Spleen (tissue), 11 donors: ENCODE data around the gene FHIP1A. TPM values are rescaled to one million over a fixed set of nuclear protein-coding genes. Genes with fewer than 3 reads are reported as not detected.

Source experiments
- DNase-seq: peaks from one replicate; pipeline ENCODE4 v3.0.0-alpha.2; 2020
- H3K27ac ChIP-seq, 8 donors: fragments of 200-600 bp; sonication (generic) in 7 of 8; 1 replicate in 4 of 8; 2 replicates in 4 of 8; pipeline versions ENCODE4 v1.5.0 to v1.8.0; 2016 to 2021; ENCODE audit warnings: inconsistent platforms in 4 of 8, mild to moderate bottlenecking in 4 of 8, moderate library complexity in 1 of 8
- H3K27me3 ChIP-seq, 7 donors: fragments of 200-600 bp; sonication (generic) in 6 of 7; replicated peaks in 1 of 7; 1 replicate in 4 of 7; 2 replicates in 3 of 7; pipeline versions ENCODE4 v1.5.0 to v1.8.0; 2016 to 2021; ENCODE audit warnings: inconsistent platforms in 3 of 7, mild to moderate bottlenecking in 1 of 7
- H3K36me3 ChIP-seq, 6 donors: fragments of 200-600 bp; sonication (generic) in 5 of 6; 1 replicate in 4 of 6; 2 replicates in 2 of 6; pipeline versions ENCODE4 v1.5.0 to v1.8.0; 2016 to 2021; ENCODE audit warnings: inconsistent platforms in 2 of 6
- H3K4me1 ChIP-seq, 6 donors: fragments of 200-600 bp; sonication (generic) in 5 of 6; 1 replicate in 3 of 6; 2 replicates in 3 of 6; pipeline versions ENCODE4 v1.5.0 to v1.8.0; 2016 to 2021; ENCODE audit warnings: inconsistent platforms in 3 of 6
- H3K4me3 ChIP-seq, 8 donors: fragments of 200-600 bp; sonication (generic) in 7 of 8; 1 replicate in 4 of 8; 2 replicates in 4 of 8; pipeline versions ENCODE4 v1.5.0 to v1.8.0; 2016 to 2021; ENCODE audit warnings: inconsistent platforms in 4 of 8, mild to moderate bottlenecking in 4 of 8, moderate library complexity in 2 of 8
- H3K9me3 ChIP-seq, 8 donors: fragments of 200-600 bp; sonication (generic) in 7 of 8; 1 replicate in 4 of 8; 2 replicates in 4 of 8; pipeline versions ENCODE4 v1.5.0 to v1.8.0; 2016 to 2021; ENCODE audit warnings: inconsistent platforms in 4 of 8
- CTCF ChIP-seq, 11 experiments: fragments of 200-600 bp in 7 of 11; fragments of 450-650 bp in 4 of 11; sonication (generic) in 4 of 11; IDR thresholded peaks in 8 of 11; conservative IDR thresholded peaks in 3 of 11; 1 replicate in 7 of 11; 2 replicates in 4 of 11; pipeline versions ENCODE4 v1.4.0 to v1.8.0; 2016 to 2021; ENCODE audit warnings: antibody characterized with exemption in 11 of 11, inconsistent platforms in 4 of 11, mild to moderate bottlenecking in 1 of 11
- POLR2A ChIP-seq, 3 donors: fragments of 450-650 bp; IDR thresholded peaks; one replicate each; pipeline ENCODE4 v1.5.1; 2017; ENCODE audit warnings: antibody characterized with exemption in 3 of 3, mild to moderate bottlenecking in 1 of 3
- POLR2AphosphoS5 ChIP-seq, 3 donors: sonication (generic); formaldehyde crosslinking; IDR thresholded peaks; one replicate each; pipeline ENCODE4 v1.5.1; 2017; ENCODE audit warnings: antibody characterized with exemption in 3 of 3
- WGBS, 5 donors: extraction: QIAGEN DNeasy Blood & Tissue Kit in 3 of 5; methylation state at CpG; one replicate each; pipeline versions ENCODE4 v1.1.5 to v1.1.7; 2013 to 2018; 5-methylcytosine and 5-hydroxymethylcytosine counted together
- intact Hi-C: fragments of 100-400 bp; cut with DNase I; formaldehyde crosslinking; loops from one replicate; pipeline ENCODE4 v1.15.0; 2023; ENCODE audit warnings: low total_unique reads
- polyA plus RNA-seq, 3 donors: library from polyadenylated mRNA; stranded (reverse); fragments of 200-250 nt; gene quantifications; one replicate each; pipeline ENCODE4 v1.2.1, GENCODE V29; 2013
- total RNA-seq, 7 donors: library from RNA; depleted of rRNA in 3 of 7; stranded (reverse); fragments of >200 nt in 3 of 7; fragmentation: NEBNext Ultra II Directional in 4 of 7; extraction: Animal tissue kit (Norgen Biotek cat#: 25700) in 4 of 7; gene quantifications; one replicate each; pipeline versions ENCODE4 v1.1.0 to v1.2.1, GENCODE V29; 2016 to 2021
- donor health status: healthy with polysubstance abuse.
- donor health status: DM: no; HTN: no; CAD: no; lungs with moderate emphysema.
- donor health status: DM: no; HTN: no; CAD: no.
- donor health status: Bipolar disorder and iron deficiency.
- donor health status: healthy.
- donor health status: DM: no; HTN: no; CAD: no.
- donor health status: DM: yes; HTN: yes; CAD: no.

The FHIP1A gene
- total and polyA plus RNA-seq, 10 donors = 0.07 to 4.8 (median 1.9) TPM; not detected in 1

GRCh38 chr4:151426513-151426912 lies 17.5 kb downstream of the FHIP1A start:
- no peaks in the 10 kb centered on the region for H3K9me3 ChIP-seq
- TF ChIP-seq CTCF (IDR thresholded peaks at IDR 0.05 in 8 of 11, conservative IDR thresholded peaks at IDR 0.05 in 3 of 11) (no peak), POLR2AphosphoS5 (IDR thresholded peaks at IDR 0.05) (no peak), POLR2A (IDR thresholded peaks at IDR 0.05) (no peak)
- no peak overlapping the region for H3K27ac ChIP-seq
- H3K4me1 ChIP-seq = no peaks in the 10 kb centered on the region
- no peaks in the 10 kb centered on the region for H3K36me3 ChIP-seq
- intact Hi-C loops = no loop called here
- no peak overlapping the region for H3K4me3 ChIP-seq
- no peak for DNase-seq
- WGBS, 5 donors = 56 to 83% (median 69%) methylated on average over 1 of the region's 1 CpG
- peaks cover 0 to 5% (median 0%) of the 10 kb centered on the region in 7 donors for H3K27me3 ChIP-seq

- no peak for DNase-seq
- H3K4me3 ChIP-seq = no peak overlapping the region
- WGBS, 5 donors = 89 to 100% (median 97%) methylated on average over 1 of the region's 1 CpG
- H3K4me1 ChIP-seq = no peaks in the 10 kb centered on the region
- peaks cover 0 to 5% (median 0%) of the 10 kb centered on the region in 7 donors for H3K27me3 ChIP-seq
- no peak overlapping the region for H3K27ac ChIP-seq
- no peaks in the 10 kb centered on the region for H3K9me3 ChIP-seq
- no peaks in the 10 kb centered on the region for H3K36me3 ChIP-seq
- intact Hi-C loops = no loop called here
- no peak for TF ChIP-seq CTCF (IDR thresholded peaks at IDR 0.05 in 8 of 11, conservative IDR thresholded peaks at IDR 0.05 in 3 of 11)
- TF ChIP-seq POLR2A (IDR thresholded peaks at IDR 0.05) = no peak
- TF ChIP-seq POLR2AphosphoS5 (IDR thresholded peaks at IDR 0.05) = no peak
Observed at GRCh38 chr4:151427266-151427665, 18.3 kb downstream of the FHIP1A start.

- Histone ChIP-seq H3K27ac (no peak overlapping the region), H3K4me3 (no peak overlapping the region), H3K27me3 (peaks cover 0 to 5% (median 0%) of the 10 kb centered on the region in 7 donors), H3K9me3 (no peaks in the 10 kb centered on the region), H3K36me3 (no peaks in the 10 kb centered on the region), H3K4me1 (no peaks in the 10 kb centered on the region)
- intact Hi-C loops = no loop called here
- 77 to 86% (median 79%) methylated on average over 3 of the region's 3 CpGs for WGBS, 5 donors
- DNase-seq = no peak
- TF ChIP-seq POLR2AphosphoS5 (IDR thresholded peaks at IDR 0.05) = no peak
- TF ChIP-seq POLR2A (IDR thresholded peaks at IDR 0.05) = no peak
- no peak for TF ChIP-seq CTCF (IDR thresholded peaks at IDR 0.05 in 8 of 11, conservative IDR thresholded peaks at IDR 0.05 in 3 of 11)
Observed at GRCh38 chr4:151428346-151428745, 19.4 kb downstream of the FHIP1A start.

GRCh38 chr4:151429957-151430570 lies 21.1 kb downstream of the FHIP1A start:
- Histone ChIP-seq H3K36me3 (no peaks in the 10 kb centered on the region), H3K9me3 (no peaks in the 10 kb centered on the region), H3K4me3 (no peak overlapping the region), H3K4me1 (no peaks in the 10 kb centered on the region), H3K27ac (no peak overlapping the region), H3K27me3 (peaks cover 0 to 5% (median 0%) of the 10 kb centered on the region in 7 donors)
- WGBS, 5 donors = 39 to 52% (median 40%) methylated on average over 1 of the region's 1 CpG
- no peak for DNase-seq
- TF ChIP-seq POLR2A (IDR thresholded peaks at IDR 0.05) (no peak), POLR2AphosphoS5 (IDR thresholded peaks at IDR 0.05) (no peak), CTCF (IDR thresholded peaks at IDR 0.05 in 8 of 11, conservative IDR thresholded peaks at IDR 0.05 in 3 of 11) (no peak)
- intact Hi-C loops = no loop called here
